Bronchial epithelial cell (primary cell): Measurements from ENCODE around the gene QSOX2. TPM values are rescaled to one million over a fixed set of nuclear protein-coding genes. Genes with fewer than 3 reads are reported as not detected.

Source experiments
- DNase-seq: peaks from one replicate; pipeline ENCODE4 v3.0.0-alpha.2; 2010; ENCODE audit warnings: low read depth
- FAIRE-seq: peaks from 2 replicates; lab custom pipeline; 2011; peaks lifted over from hg19 to GRCh38; lab: Jason Lieb, UNC
- H3K27me3 ChIP-seq: 2 replicates; pipeline ENCODE4 v1.5.1; 2011; ENCODE audit warnings: low read length; ENCODE audit not compliant: control insufficient read depth, insufficient read depth
- H3K36me3 ChIP-seq: 2 replicates; pipeline ENCODE4 v1.5.1; 2011; ENCODE audit warnings: low read length; ENCODE audit not compliant: control insufficient read depth, insufficient read depth
- H3K4me3 ChIP-seq: 2 replicates; pipeline ENCODE4 v1.5.1; 2011; ENCODE audit warnings: mild to moderate bottlenecking, low read depth, low read length, control low read depth
- total RNA-seq: library from RNA; depleted of rRNA; stranded (reverse); fragments of >200 nt; gene quantifications from 2 replicates; pipeline ENCODE4 v1.2.1, GENCODE V29; 2014
- TF ChIP-seq, protein P1 (sequence below): IDR thresholded peaks from 2 replicates; pipeline ENCODE4 v1.5.1; 2011; ENCODE audit warnings: mild to moderate bottlenecking, moderate library complexity, low read length, control low read depth, inconsistent platforms; ENCODE audit not compliant: insufficient read depth, severe bottlenecking

Gene QSOX2
- total RNA-seq, 1 donor from 2014 or later: 12.1 TPM

DNA sequence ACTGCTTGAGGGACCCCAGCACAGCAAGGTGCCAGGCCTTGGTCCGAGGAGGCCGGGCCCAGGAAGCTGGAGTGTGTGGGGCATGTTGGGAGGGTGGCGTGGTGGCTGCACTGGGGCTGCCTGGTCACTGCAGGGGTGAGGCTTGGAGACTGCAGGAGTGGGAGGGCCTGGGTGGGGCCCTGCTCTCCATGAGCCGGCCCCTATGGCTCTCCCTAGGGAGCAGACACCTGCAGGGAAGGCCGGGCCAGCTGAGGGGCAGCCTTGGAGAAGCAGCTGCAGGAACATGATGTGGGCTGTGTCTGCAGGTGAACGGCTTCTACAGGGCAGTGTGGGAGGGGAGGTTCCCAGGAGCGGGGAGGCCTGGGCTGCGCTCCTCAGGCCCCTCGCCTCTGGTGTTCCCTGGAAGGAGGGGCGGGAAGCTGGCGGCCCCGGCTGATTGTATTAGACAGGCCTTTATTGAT, 85.2 kb downstream of the QSOX2 start:
- TF ChIP-seq, protein P1, sequence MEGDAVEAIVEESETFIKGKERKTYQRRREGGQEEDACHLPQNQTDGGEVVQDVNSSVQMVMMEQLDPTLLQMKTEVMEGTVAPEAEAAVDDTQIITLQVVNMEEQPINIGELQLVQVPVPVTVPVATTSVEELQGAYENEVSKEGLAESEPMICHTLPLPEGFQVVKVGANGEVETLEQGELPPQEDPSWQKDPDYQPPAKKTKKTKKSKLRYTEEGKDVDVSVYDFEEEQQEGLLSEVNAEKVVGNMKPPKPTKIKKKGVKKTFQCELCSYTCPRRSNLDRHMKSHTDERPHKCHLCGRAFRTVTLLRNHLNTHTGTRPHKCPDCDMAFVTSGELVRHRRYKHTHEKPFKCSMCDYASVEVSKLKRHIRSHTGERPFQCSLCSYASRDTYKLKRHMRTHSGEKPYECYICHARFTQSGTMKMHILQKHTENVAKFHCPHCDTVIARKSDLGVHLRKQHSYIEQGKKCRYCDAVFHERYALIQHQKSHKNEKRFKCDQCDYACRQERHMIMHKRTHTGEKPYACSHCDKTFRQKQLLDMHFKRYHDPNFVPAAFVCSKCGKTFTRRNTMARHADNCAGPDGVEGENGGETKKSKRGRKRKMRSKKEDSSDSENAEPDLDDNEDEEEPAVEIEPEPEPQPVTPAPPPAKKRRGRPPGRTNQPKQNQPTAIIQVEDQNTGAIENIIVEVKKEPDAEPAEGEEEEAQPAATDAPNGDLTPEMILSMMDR: no peak
- no peaks in the 10 kb centered on the region for H3K36me3 ChIP-seq
- DNase-seq: no peak
- no peaks in the 10 kb centered on the region for H3K27me3 ChIP-seq
- no peak for FAIRE-seq
- H3K4me3 ChIP-seq: no peak overlapping the region

DNA sequence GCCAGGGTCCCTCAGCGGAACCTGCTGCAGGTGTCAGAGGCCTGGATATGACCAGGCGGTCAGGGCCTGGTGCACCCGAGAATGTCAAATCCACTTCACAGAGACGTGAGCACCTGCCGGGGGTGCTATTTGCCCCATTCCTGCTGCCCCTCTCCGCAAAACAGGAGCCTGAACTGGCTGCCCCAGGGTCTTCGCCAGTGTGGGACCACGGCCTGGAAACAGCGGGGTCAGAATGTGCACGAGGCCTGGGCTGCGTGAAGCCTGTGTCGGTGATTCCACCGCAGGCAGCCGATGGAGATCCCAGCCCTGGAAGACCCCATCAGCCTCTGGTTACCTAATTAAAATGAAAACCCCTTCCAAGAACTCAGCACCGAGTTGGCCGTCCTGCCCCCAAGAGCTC, 85.8 kb downstream of the QSOX2 start:
- no peaks in the 10 kb centered on the region for H3K27me3 ChIP-seq
- DNase-seq (no peak), FAIRE-seq (no peak)
- TF ChIP-seq, protein P1: no peak
- H3K36me3 ChIP-seq: no peaks in the 10 kb centered on the region
- H3K4me3 ChIP-seq: no peak overlapping the region

DNA sequence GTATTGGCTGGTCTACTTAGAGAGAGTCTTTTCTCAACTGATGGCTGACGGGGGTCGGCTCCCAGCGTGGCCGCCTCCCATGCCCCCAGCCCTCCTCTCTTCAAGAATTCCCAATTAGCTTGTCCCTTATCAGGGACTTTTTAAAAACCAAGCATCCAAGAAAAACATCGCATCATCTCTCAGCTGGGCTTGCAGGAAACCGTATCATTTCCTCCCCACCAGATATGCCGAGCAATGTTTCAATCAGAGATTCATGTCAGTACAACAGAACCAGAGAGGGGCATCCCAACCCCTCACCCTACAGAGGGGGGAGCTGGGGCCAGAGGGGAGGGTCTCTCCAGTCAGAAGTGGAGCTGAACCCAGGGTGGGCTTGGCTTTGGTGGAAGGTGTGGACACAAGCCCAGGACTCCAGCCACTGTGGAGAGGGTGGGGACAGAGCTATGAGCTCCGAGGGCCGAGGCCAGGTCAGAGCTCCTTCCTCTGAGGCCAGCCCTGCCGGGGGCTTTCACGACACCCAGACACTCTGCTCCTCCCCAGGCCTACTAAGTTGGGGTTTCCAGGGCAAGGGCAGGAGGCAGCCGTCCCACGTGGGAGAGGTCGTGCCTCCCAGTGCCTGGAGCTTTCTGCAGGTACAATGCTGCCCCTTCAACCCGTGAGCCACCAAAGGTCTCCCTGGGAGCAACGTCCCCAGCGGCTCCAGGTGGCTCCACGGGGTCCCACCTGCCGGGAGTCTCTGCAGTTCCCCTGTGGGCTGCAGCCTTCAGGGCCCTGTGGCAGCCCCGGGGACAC, 87.9 kb downstream of the QSOX2 start:
- FAIRE-seq: no peak
- no peaks in the 10 kb centered on the region for H3K27me3 ChIP-seq
- TF ChIP-seq, protein P1: no peak
- no peaks in the 10 kb centered on the region for H3K36me3 ChIP-seq
- no peak for DNase-seq
- H3K4me3 ChIP-seq: no peak overlapping the region

Other genes with a start within 250 kb of the QSOX2 start
- gene NACC2, start 150.5 kb downstream of the QSOX2 start, total RNA-seq: 7.6 and 14.0 TPM in 2 replicates
- gene TMEM250, start 126.9 kb downstream of the QSOX2 start, total RNA-seq: 67.9 and 78.2 TPM in 2 replicates
- gene LHX3, start 40.7 kb downstream of the QSOX2 start, total RNA-seq: not detected in 2 replicates
- gene CCDC187, start 58.3 kb upstream of the QSOX2 start, total RNA-seq: not detected in 2 replicates
- 12.3 and 13.4 TPM in 2 replicates for gene GPSM1, start 81.7 kb upstream of the QSOX2 start, total RNA-seq
- gene DNLZ, start 117.9 kb upstream of the QSOX2 start, total RNA-seq: 14.5 and 17.4 TPM in 2 replicates
- gene CARD9, start 127.9 kb upstream of the QSOX2 start, total RNA-seq: 0.51 and 0.53 TPM in 2 replicates
- 3.7 and 3.8 TPM in 2 replicates for gene SNAPC4, start 154.4 kb upstream of the QSOX2 start, total RNA-seq
- 48.9 and 89.0 TPM in 2 replicates for gene ENTR1, start 164.8 kb upstream of the QSOX2 start, total RNA-seq
- 39.2 and 43.2 TPM in 2 replicates for gene PMPCA, start 164.8 kb upstream of the QSOX2 start, total RNA-seq
- gene INPP5E, start 194.0 kb upstream of the QSOX2 start, total RNA-seq: 2.4 and 3.1 TPM in 2 replicates
- gene SEC16A, start 237.2 kb upstream of the QSOX2 start, total RNA-seq: 13.7 and 20.5 TPM in 2 replicates